Liver (tissue), 9 donors: Measurements from ENCODE around the gene WDR27. TPM values are rescaled to one million over a fixed set of nuclear protein-coding genes. Genes with fewer than 3 reads are reported as not detected.

Experiments used
- DNase-seq: peaks from one replicate; pipeline ENCODE4 v3.0.0-alpha.2; 2017; ENCODE audit warnings: low spot score
- H3K27ac ChIP-seq, 2 donors: one replicate each; pipeline ENCODE4 v1.7.0; 2013; ENCODE audit warnings: inconsistent platforms in 2 of 2, low read length in 2 of 2, control low read depth in 1 of 2, low read depth in 1 of 2, mild to moderate bottlenecking in 1 of 2
- H3K27me3 ChIP-seq, 4 donors: one replicate each; pipeline versions ENCODE4 v1.6.1 to v1.7.0; 2013; ENCODE audit warnings: low read length in 3 of 4, inconsistent platforms in 1 of 4, mild to moderate bottlenecking in 1 of 4, moderate library complexity in 1 of 4; ENCODE audit not compliant: control insufficient read depth in 4 of 4, insufficient read depth in 4 of 4
- H3K36me3 ChIP-seq, 4 donors: one replicate each; pipeline versions ENCODE4 v1.6.1 to v1.7.0; 2013; ENCODE audit warnings: low read length in 3 of 4, mild to moderate bottlenecking in 3 of 4, low read depth in 1 of 4, moderate library complexity in 1 of 4; ENCODE audit not compliant: control insufficient read depth in 4 of 4, insufficient read depth in 3 of 4
- H3K4me1 ChIP-seq, 4 donors: one replicate each; pipeline versions ENCODE4 v1.6.1 to v1.7.0; 2013; ENCODE audit warnings: low read length in 3 of 4, mild to moderate bottlenecking in 3 of 4, moderate library complexity in 1 of 4; ENCODE audit not compliant: control insufficient read depth in 4 of 4, insufficient read depth in 4 of 4
- H3K4me3 ChIP-seq, 3 donors: one replicate each; pipeline versions ENCODE4 v1.6.1 to v1.7.0; 2013; ENCODE audit warnings: low read length in 3 of 3, control low read depth in 1 of 3, low read depth in 1 of 3, mild to moderate bottlenecking in 1 of 3
- H3K9ac ChIP-seq, 2 donors: one replicate each; pipeline ENCODE4 v1.7.0; 2013; ENCODE audit warnings: low read length in 2 of 2, mild to moderate bottlenecking in 2 of 2, moderate library complexity in 2 of 2, control low read depth in 1 of 2, low read depth in 1 of 2
- H3K9me3 ChIP-seq, 4 donors: one replicate each; pipeline versions ENCODE4 v1.6.1 to v1.7.0; 2013; ENCODE audit warnings: low read length in 3 of 4; ENCODE audit not compliant: control insufficient read depth in 4 of 4
- ATF3 ChIP-seq: IDR thresholded peaks from 2 replicates; pipeline ENCODE4 v1.6.1; 2016; ENCODE audit warnings: antibody characterized with exemption
- EGR1 ChIP-seq, 2 donors: IDR thresholded peaks; 2 replicates each; pipeline ENCODE4 v1.6.1; 2016 to 2018; ENCODE audit warnings: antibody characterized with exemption in 2 of 2, low read depth in 2 of 2
- FOXA1 ChIP-seq: IDR thresholded peaks from 2 replicates; pipeline ENCODE4 v1.6.1; 2016; ENCODE audit warnings: antibody characterized with exemption
- FOXA2 ChIP-seq: IDR thresholded peaks from 2 replicates; pipeline ENCODE4 v1.6.1; 2016; ENCODE audit warnings: antibody characterized with exemption
- HNF4A ChIP-seq, 2 donors: conservative IDR thresholded peaks; 2 replicates each; pipeline ENCODE4 v1.6.1; 2016; ENCODE audit warnings: antibody characterized with exemption in 2 of 2, mild to moderate bottlenecking in 2 of 2
- HNF4G ChIP-seq: IDR thresholded peaks from 2 replicates; pipeline ENCODE4 v1.6.1; 2016; ENCODE audit warnings: antibody characterized with exemption
- JUND ChIP-seq, 2 donors: IDR thresholded peaks; 2 replicates each; pipeline ENCODE4 v1.6.1; 2016; ENCODE audit warnings: antibody characterized with exemption in 2 of 2
- MAX ChIP-seq: IDR thresholded peaks from 2 replicates; pipeline ENCODE4 v1.6.1; 2016; ENCODE audit warnings: antibody characterized with exemption
- NR2F2 ChIP-seq: IDR thresholded peaks from 2 replicates; pipeline ENCODE4 v1.6.1; 2016; ENCODE audit warnings: antibody characterized with exemption
- RAD21 ChIP-seq, 2 donors: IDR thresholded peaks; 2 replicates each; pipeline ENCODE4 v1.6.1; 2016; ENCODE audit warnings: antibody characterized with exemption in 2 of 2, mild to moderate bottlenecking in 2 of 2
- REST ChIP-seq: IDR thresholded peaks from 2 replicates; pipeline ENCODE4 v1.6.1; 2016; ENCODE audit warnings: antibody characterized with exemption, mild to moderate bottlenecking
- TAF1 ChIP-seq: conservative IDR thresholded peaks from 2 replicates; pipeline ENCODE4 v1.6.1; 2016; ENCODE audit warnings: antibody characterized with exemption, mild to moderate bottlenecking
- YY1 ChIP-seq: IDR thresholded peaks from 2 replicates; pipeline ENCODE4 v1.6.1; 2016; ENCODE audit warnings: antibody characterized with exemption, mild to moderate bottlenecking
- ZBTB33 ChIP-seq: IDR thresholded peaks from 2 replicates; pipeline ENCODE4 v1.6.1; 2016; ENCODE audit warnings: antibody characterized with exemption
- WGBS: extraction: QIAGEN DNeasy Blood & Tissue Kit; methylation state at CpG from one replicate; pipeline ENCODE4 v1.1.7; 2013; 5-methylcytosine and 5-hydroxymethylcytosine counted together
- polyA plus RNA-seq, 2 donors: library from polyadenylated mRNA; stranded (reverse) in 1 of 2; unstranded in 1 of 2; fragments of 200-250 nt in 1 of 2; fragments of >200 nt in 1 of 2; fragmentation: Nextera tagmentation in 1 of 2; extraction: Ambion mirVana in 1 of 2; gene quantifications; one replicate each; pipeline versions ENCODE4 v1.2.1 to v1.2.3, GENCODE V29; 2013 to 2015
- total RNA-seq, 2 donors: library from RNA; depleted of rRNA; stranded (reverse); fragments of >200 nt; gene quantifications; one replicate each; pipeline ENCODE4 v1.2.3, GENCODE V29; 2014
- TF ChIP-seq, protein P1 (sequence below): fragments of 150-350 bp; IDR thresholded peaks from 2 replicates; pipeline ENCODE4 v1.5.1; 2017; ENCODE audit warnings: improper control_type of control experiment, low read depth, low read length; ENCODE audit not compliant: missing input control
- donor health status: healthy.
- donor health status: healthy.
- donor health status: healthy.
- donor health status: healthy.
- donor health status: healthy.

WDR27 gene
- total and polyA plus RNA-seq, 4 donors: 3.7 to 20.1 (median 7.7) TPM

DNA sequence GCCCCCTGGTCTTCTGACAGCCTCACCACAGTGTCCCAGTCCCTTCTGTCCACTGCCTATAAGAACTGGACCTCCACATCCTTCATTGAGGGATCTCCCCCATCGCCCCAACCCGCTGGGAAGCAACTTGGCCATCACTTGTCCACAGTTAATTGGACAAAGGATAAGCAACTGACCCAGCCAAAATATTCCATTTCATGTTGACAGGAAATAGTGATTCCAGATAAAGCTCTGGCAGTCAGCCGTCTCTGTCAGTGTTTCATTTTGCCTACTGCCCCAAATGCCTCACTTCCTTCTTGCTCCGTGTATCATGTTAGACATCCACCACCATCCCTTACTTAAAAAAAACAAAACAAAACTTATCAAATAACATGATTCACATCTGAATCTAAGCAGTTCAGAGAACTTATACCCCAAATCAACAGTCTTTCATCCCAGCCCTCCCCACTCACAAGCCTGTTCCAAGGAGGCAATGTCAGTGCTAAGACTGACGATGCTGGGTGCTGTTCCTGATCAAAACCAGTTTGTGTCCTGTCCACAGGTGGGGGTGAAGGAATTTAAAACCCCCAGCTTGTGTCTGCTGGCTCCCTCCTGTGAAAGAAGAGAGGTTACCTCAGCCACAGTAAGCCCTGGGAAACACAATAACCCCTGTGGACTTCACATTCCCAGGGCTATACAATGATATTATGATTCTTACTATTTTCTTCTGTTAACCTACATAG, 162.5 kb downstream of the WDR27 start:
- Histone ChIP-seq H3K9me3 (peaks cover 3 to 5% (median 4%) of the 10 kb centered on the region in 4 donors), H3K4me1 (no peaks in the 10 kb centered on the region), H3K27me3 (no peaks in the 10 kb centered on the region), H3K27ac (no peak overlapping the region), H3K36me3 (no peaks in the 10 kb centered on the region), H3K4me3 (no peak overlapping the region), H3K9ac (no peak overlapping the region)
- DNase-seq: no peak
- 81% methylated on average over 5 of the region's 5 CpGs for WGBS
- TF ChIP-seq NR2F2 (no peak), MAX (no peak), HNF4A (conservative IDR thresholded peaks at IDR 0.05) (no peak), YY1 (no peak), HNF4G (no peak), RAD21 (IDR thresholded peaks at IDR 0.05) (no peak), JUND (IDR thresholded peaks at IDR 0.05) (no peak), ZBTB33 (no peak), EGR1 (IDR thresholded peaks at IDR 0.05; ENCODE audit: low read depth in 2 of 2) (no peak), FOXA1 (no peak), TAF1 (no peak), ATF3 (no peak), FOXA2 (no peak), REST (no peak)
- TF ChIP-seq, protein P1, sequence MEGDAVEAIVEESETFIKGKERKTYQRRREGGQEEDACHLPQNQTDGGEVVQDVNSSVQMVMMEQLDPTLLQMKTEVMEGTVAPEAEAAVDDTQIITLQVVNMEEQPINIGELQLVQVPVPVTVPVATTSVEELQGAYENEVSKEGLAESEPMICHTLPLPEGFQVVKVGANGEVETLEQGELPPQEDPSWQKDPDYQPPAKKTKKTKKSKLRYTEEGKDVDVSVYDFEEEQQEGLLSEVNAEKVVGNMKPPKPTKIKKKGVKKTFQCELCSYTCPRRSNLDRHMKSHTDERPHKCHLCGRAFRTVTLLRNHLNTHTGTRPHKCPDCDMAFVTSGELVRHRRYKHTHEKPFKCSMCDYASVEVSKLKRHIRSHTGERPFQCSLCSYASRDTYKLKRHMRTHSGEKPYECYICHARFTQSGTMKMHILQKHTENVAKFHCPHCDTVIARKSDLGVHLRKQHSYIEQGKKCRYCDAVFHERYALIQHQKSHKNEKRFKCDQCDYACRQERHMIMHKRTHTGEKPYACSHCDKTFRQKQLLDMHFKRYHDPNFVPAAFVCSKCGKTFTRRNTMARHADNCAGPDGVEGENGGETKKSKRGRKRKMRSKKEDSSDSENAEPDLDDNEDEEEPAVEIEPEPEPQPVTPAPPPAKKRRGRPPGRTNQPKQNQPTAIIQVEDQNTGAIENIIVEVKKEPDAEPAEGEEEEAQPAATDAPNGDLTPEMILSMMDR: no peak
